GM12872 (cell line): ENCODE data around the gene LRRC8E.

ENCODE experiments used
- CTCF ChIP-seq: IDR thresholded peaks from 3 replicates; pipeline ENCODE4 v1.5.1; 2011; ENCODE audit warnings: low read depth, mild to moderate bottlenecking, low read length, moderate library complexity; ENCODE audit not compliant: insufficient read depth

Gene LRRC8E

DNA sequence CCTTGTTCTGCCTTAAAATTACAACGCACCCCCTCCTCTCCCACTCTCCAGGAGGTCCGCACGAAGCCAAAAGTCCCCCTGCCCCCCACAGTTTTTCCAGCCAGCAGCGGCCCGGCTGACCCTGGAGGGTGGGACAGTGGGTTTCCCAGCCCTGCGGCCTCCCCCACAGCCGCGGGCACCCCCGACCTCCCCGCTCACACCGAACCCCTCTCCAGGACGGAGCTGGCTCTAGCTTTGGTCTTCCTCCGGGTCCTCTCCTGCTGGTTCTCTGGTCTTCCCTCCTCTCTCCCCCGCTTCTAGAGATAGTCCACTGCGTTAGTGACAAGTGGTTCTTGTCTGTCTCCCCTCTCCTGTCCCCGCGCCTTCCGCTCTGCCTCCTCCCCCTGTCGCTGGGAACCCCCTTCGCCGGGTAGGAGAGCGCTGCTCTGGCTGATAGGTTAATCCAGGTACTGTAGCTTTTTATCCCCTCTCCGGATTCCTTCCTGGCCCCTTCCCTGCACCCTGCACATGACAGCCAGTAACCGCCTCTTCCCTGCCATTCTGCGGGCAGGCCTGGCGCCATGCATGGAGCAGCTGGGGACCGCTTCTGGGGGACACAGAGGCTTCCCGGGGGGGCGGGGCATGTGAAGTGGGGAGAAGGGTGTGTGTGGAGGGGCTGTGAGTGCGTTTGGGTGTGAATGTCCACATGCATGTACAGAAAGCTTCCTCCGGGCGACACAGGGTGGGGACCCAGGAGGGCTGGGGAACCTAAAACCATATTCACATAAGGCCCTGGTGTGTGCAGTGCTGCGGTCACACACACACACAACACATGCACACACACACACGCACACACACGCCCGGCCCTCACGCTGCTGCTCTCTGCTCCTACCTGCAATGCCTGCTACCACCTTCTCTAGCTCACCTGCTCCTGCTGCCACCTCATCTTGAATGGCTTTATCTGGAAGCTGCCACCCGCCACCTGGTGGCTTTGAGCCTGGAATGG, 31.3 kb upstream of the LRRC8E start:
- no peak for TF ChIP-seq CTCF

DNA sequence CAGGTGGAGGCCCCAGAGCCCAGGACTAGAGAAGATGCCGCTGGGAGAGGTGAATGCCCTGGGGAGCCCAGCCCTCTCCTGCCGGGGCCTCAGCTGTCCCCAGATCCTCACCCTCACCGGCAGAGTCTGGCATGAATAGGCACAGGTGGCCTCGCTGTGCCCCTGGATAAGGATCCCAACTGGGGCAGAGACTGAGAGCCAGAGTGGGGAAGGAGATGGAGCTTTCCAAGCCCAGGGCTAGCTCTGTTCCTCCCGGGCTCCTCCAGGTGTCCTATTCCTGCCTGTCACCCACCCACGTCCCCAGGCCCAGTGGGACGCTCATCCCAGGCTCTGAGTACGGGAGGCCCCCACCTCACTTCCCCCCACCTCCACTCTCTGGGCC, 30.6 kb upstream of the LRRC8E start:
- no peak for TF ChIP-seq CTCF

DNA sequence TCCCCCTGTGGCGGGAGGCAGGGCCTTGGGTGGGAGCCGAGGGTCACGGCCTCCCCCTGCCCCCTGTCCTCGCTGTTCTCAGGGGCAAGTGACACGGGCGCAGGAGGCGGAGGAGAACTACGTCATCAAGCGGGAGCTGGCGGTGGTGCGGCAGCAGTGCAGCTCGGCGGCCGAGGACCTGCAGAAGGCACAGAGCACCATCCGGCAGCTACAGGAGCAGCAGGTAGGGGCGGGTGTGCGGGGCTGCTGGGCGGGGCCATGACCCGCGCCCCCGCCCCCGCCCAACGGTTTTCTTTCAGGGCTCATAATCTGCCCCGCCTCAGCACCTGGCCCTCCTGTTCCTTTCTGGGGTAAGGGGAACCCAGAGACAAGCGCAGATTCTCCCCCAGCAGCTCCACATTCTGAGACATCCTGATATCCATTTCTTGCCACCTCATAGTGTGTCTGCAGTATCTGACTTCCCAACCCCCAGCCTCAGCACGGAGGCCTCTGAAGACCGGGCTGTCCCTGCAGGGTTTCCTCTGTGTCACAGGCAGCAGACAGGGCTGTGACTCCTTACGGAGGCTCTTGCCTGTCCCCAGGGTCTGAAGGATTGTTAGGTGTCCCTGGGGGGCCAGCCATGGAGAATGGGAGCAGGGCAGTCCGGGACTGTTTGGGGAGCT, 30.1 kb upstream of the LRRC8E start:
- no peak for TF ChIP-seq CTCF

DNA sequence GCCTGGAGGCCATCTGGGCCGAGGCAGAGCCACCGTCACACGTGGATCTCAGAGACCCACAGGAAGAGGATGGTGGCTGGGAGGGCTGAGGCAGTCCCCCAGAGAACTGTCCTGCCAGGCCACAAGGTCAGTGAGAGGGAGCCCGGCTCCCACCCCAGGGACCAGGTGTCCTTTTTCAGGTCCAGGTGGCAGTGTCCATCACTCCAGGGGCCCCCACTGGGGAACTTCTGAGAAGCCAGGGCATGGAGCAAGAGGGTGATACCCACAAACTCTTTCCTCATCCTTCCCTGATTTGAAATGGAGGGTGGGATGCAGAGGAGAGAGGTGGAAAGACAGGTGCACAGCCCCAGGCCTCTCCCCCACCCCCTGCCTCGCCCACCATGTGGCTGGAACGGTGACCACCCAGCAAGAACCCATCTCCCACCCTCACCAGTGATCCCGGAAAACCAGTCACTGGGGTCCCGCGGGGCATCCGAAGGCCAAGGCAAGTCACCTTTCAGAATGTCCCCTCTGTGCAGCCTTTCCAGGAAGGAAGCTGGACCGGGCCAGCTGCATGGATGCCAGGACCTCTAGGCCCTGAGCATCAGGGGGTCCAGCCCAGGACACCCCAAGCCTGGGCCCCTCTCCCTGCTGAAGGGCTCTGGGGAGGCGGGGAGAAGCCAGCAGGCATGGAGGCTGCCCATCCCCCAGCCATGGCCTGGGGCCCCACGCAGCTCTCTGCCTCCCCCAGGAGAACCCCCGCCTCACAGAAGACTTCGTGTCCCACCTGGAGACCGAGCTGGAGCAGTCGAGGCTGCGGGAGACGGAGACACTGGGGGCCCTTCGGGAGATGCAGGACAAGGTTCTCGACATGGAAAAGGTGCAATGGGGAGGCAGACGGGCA, 28.2 kb upstream of the LRRC8E start:
- TF ChIP-seq CTCF: no peak

DNA sequence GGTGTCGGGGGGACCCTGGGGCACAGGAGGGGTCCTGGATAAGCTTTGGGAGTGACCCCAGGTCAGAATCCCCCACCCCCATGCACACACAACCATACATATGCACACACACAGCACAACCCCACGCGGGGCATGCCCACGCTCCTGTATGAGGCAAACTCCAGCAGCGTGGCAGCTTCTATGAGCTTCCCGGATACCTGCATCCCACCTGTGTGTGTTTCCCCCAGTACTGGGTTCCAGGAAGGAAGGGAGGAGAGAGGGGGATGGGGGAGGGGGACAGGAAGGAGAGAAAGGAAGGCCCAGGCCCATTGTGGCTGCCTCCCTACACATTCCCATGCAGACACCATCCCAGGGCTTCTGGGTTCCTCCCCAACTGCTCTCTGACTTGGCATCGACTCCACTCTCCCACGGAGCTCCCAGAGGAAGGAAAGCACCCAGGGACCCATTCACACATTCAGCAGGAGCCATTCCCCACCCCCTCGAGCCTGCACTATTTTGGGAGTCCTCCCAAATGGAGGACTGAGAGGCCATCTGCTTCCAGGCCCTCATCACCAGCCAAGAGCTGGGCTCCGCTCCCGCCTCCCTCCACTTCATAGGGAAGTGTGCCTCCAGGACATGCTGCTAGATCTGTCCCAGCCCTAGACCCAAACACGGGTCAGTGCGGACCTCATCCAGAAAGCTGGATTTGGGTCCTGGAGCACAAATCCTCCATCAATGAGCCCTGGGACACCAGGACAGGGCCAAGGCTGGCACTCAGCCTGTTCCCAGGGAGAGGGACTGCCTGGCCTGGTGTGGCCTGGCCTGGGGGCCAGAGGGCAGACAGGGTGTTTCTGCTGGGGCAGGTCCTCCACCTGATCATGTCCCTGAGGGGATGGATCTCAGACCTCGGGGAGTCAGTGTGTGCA, 27.3 kb upstream of the LRRC8E start:
- no peak for TF ChIP-seq CTCF

- no peak for TF ChIP-seq CTCF
Observed at GRCh38 chr19:7861619-7862412, 26.5 kb upstream of the LRRC8E start.
